Endothelial cell of umbilical vein (primary cell): Measurements from ENCODE around the gene ATP5ME. TPM values are rescaled to one million over a fixed set of nuclear protein-coding genes. Genes with fewer than 3 reads are reported as not detected.

Experiments used
- BruUV-seq: library from RNA; stranded (reverse); fragments of 400-500 nt; replicated peaks from 2 replicates; lab custom pipeline; 2021; lab: Mats Ljungman, UMichigan
- CTCF ChIA-PET: fragments of 300-600, 350-600 bp; sonication (Branson Sonifier 250); formaldehyde crosslinking; loops from one replicate; lab custom pipeline; 2021; ENCODE audit warnings: antibody characterized with exemption, inconsistent platforms; lab: Charles Lee
- POLR2A ChIA-PET: fragments of 300-600, 350-600 bp; sonication (Branson Sonifier 250); formaldehyde crosslinking; loops from one replicate; lab custom pipeline; 2021; ENCODE audit warnings: antibody characterized with exemption, inconsistent platforms; lab: Charles Lee
- DNase-seq: peaks from one replicate; pipeline ENCODE4 v3.0.0-alpha.2; 2011; ENCODE audit warnings: low read depth, low spot score
- FAIRE-seq: peaks from 2 replicates; lab custom pipeline; 2011; peaks lifted over from hg19 to GRCh38; lab: Jason Lieb, UNC
- H2AFZ ChIP-seq: 2 replicates; pipeline ENCODE4 v1.6.0; 2012; ENCODE audit warnings: low read depth, low read length, control low read depth, inconsistent platforms
- H3K27ac ChIP-seq: 2 replicates; pipeline ENCODE4 v1.5.1; 2011; ENCODE audit warnings: low read depth, mild to moderate bottlenecking, control low read depth, low read length, moderate library complexity; ENCODE audit not compliant: insufficient read depth
- H3K27me3 ChIP-seq, 2 experiments: 2 replicates each; pipeline versions ENCODE4 v1.6.0 to v1.6.1; 2011; ENCODE audit warnings: low read length in 2 of 2, mixed read lengths in 1 of 2; ENCODE audit not compliant: control insufficient read depth in 2 of 2, insufficient read depth in 2 of 2
- H3K36me3 ChIP-seq, 2 experiments: 2 replicates in 1 of 2; 3 replicates in 1 of 2; pipeline ENCODE4 v1.5.1; 2011; ENCODE audit warnings: low read length in 2 of 2, mild to moderate bottlenecking in 1 of 2, moderate library complexity in 1 of 2; ENCODE audit not compliant: control insufficient read depth in 2 of 2, insufficient read depth in 2 of 2; ENCODE audit errors: extremely low read depth in 1 of 2
- H3K4me1 ChIP-seq: 3 replicates; pipeline ENCODE4 v1.5.1; 2011; ENCODE audit warnings: mild to moderate bottlenecking, low read length; ENCODE audit not compliant: control insufficient read depth, insufficient read depth; ENCODE audit errors: extremely low read depth
- H3K4me2 ChIP-seq: 2 replicates; pipeline ENCODE4 v1.6.1; 2011; ENCODE audit warnings: low read length, control low read depth, mixed read lengths; ENCODE audit not compliant: insufficient read depth
- H3K4me3 ChIP-seq, 3 experiments: fragments of 200-600 bp in 1 of 3; sonication (generic), shearing (Covaris generic) in 1 of 3; replicated peaks in 1 of 3; 2 replicates each; pipeline ENCODE4 v1.5.1; 2011 to 2016; ENCODE audit warnings: control low read depth in 3 of 3, low read length in 3 of 3, mild to moderate bottlenecking in 2 of 3, inconsistent platforms in 1 of 3, low read depth in 1 of 3, moderate library complexity in 1 of 3; ENCODE audit not compliant: insufficient read depth in 1 of 3
- H3K79me2 ChIP-seq: 2 replicates; pipeline ENCODE4 v1.6.0; 2012; ENCODE audit warnings: low read length, inconsistent platforms; ENCODE audit not compliant: control insufficient read depth, insufficient read depth
- H3K9ac ChIP-seq: replicated peaks from 2 replicates; pipeline ENCODE3; 2011; ENCODE audit warnings: low read length, control low read depth; ENCODE audit not compliant: insufficient read depth; ENCODE audit errors: extremely low read depth
- H3K9me1 ChIP-seq: replicated peaks from 3 replicates; pipeline ENCODE4 v1.6.0; 2011; ENCODE audit warnings: mild to moderate bottlenecking, low read length; ENCODE audit not compliant: control insufficient read depth, insufficient read depth; ENCODE audit errors: extremely low read depth
- H3K9me3 ChIP-seq: replicated peaks from 2 replicates; pipeline ENCODE4 v1.5.1; 2012; ENCODE audit warnings: low read length, inconsistent platforms; ENCODE audit not compliant: control insufficient read depth, insufficient read depth
- H4K20me1 ChIP-seq: replicated peaks from 2 replicates; pipeline ENCODE3; 2011; ENCODE audit warnings: mild to moderate bottlenecking, low read length; ENCODE audit not compliant: control insufficient read depth, insufficient read depth; ENCODE audit errors: extremely low read depth
- CTCF ChIP-seq, 2 donors: IDR thresholded peaks; 1 replicate in 1 of 2; 2 replicates in 1 of 2; pipeline ENCODE4 v1.5.1; 2011; ENCODE audit warnings: low read length in 2 of 2, mild to moderate bottlenecking in 2 of 2, moderate library complexity in 2 of 2, control low read depth in 1 of 2, inconsistent platforms in 1 of 2, low read depth in 1 of 2; ENCODE audit not compliant: insufficient read depth in 1 of 2; ENCODE audit errors: extremely low read depth in 1 of 2
- EZH2 ChIP-seq: IDR thresholded peaks from 2 replicates; pipeline ENCODE4 v1.6.1; 2012; ENCODE audit warnings: borderline replicate concordance, low read depth, mild to moderate bottlenecking, moderate library complexity, low read length, inconsistent platforms; ENCODE audit not compliant: severe bottlenecking
- FOS ChIP-seq: IDR thresholded peaks from 2 replicates; pipeline ENCODE4 v1.6.1; 2011; ENCODE audit warnings: mild to moderate bottlenecking, low read length, moderate library complexity, borderline replicate concordance; ENCODE audit not compliant: insufficient read depth
- GATA2 ChIP-seq: IDR thresholded peaks from 2 replicates; pipeline ENCODE4 v1.7.0; 2011; ENCODE audit warnings: low read depth, mild to moderate bottlenecking, moderate library complexity, mixed read lengths, low read length; ENCODE audit not compliant: insufficient read length, insufficient read depth
- MAX ChIP-seq: IDR thresholded peaks from 2 replicates; pipeline ENCODE4 v1.6.1; 2011; ENCODE audit not compliant: insufficient read depth, insufficient read length
- MYC ChIP-seq: IDR thresholded peaks from one replicate; pipeline ENCODE4 v1.6.1; 2011; ENCODE audit warnings: mild to moderate bottlenecking, low read depth, low read length
- POLR2A ChIP-seq: IDR thresholded peaks from 2 replicates; pipeline ENCODE4 v1.6.1; 2012; ENCODE audit warnings: low read depth, mild to moderate bottlenecking, control low read depth, low read length
- POLR2AphosphoS5 ChIP-seq: IDR thresholded peaks from 2 replicates; pipeline ENCODE4 v1.6.1; 2012; ENCODE audit warnings: low read depth, mild to moderate bottlenecking, control low read depth, low read length, moderate library complexity; ENCODE audit not compliant: insufficient read depth
- dilution Hi-C: fragments of 300-500 bp; cut with MboI; formaldehyde crosslinking; loops from one replicate; pipeline ENCODE4 v1.15.0; 2019; ENCODE audit warnings: low sequenced_read_pairs; ENCODE audit not compliant: extremely low pct_ligation_motif_present
- intact Hi-C: fragments of 100-400 bp; cut with micrococcal nuclease; formaldehyde crosslinking; loops from one replicate; pipeline ENCODE4 v1.10.0; 2022
- polyA plus RNA-seq, 4 experiments: library from polyadenylated mRNA; depleted of rRNA in 3 of 4; stranded (reverse) in 3 of 4; unstranded in 1 of 4; fragments of >200 nt; gene quantifications; 2 replicates each; pipeline versions ENCODE4 v1.2.1 to v1.2.3, GENCODE V29; 2011 to 2012; ENCODE audit warnings: missing spikeins in 1 of 4
- total RNA-seq: library from RNA; stranded (reverse); gene quantifications from 2 replicates; pipeline ENCODE4 v1.2.3, GENCODE V29; 2021

Gene ATP5ME
- total and polyA plus RNA-seq, 2 donors (not counting 3 experiments of a cell fraction or from before 2014, with no cell fraction given) = 303 to 304 TPM

- no peak overlapping the region for H2AFZ ChIP-seq
- no peaks in the 10 kb centered on the region for H3K79me2 ChIP-seq
- CTCF ChIA-PET = no interaction called here
- no peak overlapping the region for H3K4me3 ChIP-seq
- H3K9me3 ChIP-seq = no peaks in the 10 kb centered on the region
- H3K9me1 ChIP-seq = no peaks in the 10 kb centered on the region
- no peaks in the 10 kb centered on the region for H3K36me3 ChIP-seq
- H3K4me2 ChIP-seq = no peak overlapping the region
- H4K20me1 ChIP-seq = no peaks in the 10 kb centered on the region
- dilution Hi-C loops = no loop called here
- FAIRE-seq = no peak
- BruUV-seq = no TSS peak
- no peak for DNase-seq
- intact Hi-C loops = no loop called here
- no peaks in the 10 kb centered on the region for H3K27me3 ChIP-seq
- no peaks in the 10 kb centered on the region for H3K4me1 ChIP-seq
- no peak for TF ChIP-seq CTCF (IDR thresholded peaks at IDR 0.05; ENCODE audit: extremely low read depth in 1 of 2, insufficient read depth in 1 of 2, low read depth in 1 of 2, low read length in 2 of 2)
- no peak for TF ChIP-seq FOS
- no peak for TF ChIP-seq GATA2
- TF ChIP-seq EZH2 = no peak
- no peak for TF ChIP-seq POLR2AphosphoS5
- POLR2A ChIA-PET = no interaction called here
- no peak overlapping the region for H3K9ac ChIP-seq
- H3K27ac ChIP-seq = no peak overlapping the region
Measured at GRCh38 chr4:632196-632790, 41.8 kb downstream of the ATP5ME start.

- no peak overlapping the region for H3K27ac ChIP-seq
- no peak for DNase-seq
- CTCF ChIA-PET = no interaction called here
- no peak overlapping the region for H3K4me2 ChIP-seq
- H2AFZ ChIP-seq = no peak overlapping the region
- POLR2A ChIA-PET = no interaction called here
- no peaks in the 10 kb centered on the region for H3K79me2 ChIP-seq
- H4K20me1 ChIP-seq = no peaks in the 10 kb centered on the region
- no peaks in the 10 kb centered on the region for H3K9me3 ChIP-seq
- no peak for TF ChIP-seq MAX
- TF ChIP-seq POLR2AphosphoS5 = no peak
- TF ChIP-seq POLR2A = no peak
- no peak for TF ChIP-seq FOS
- no peak for TF ChIP-seq MYC
- TF ChIP-seq GATA2 = no peak
- TF ChIP-seq CTCF (IDR thresholded peaks at IDR 0.05; ENCODE audit: extremely low read depth in 1 of 2, insufficient read depth in 1 of 2, low read depth in 1 of 2, low read length in 2 of 2) = no peak
- TF ChIP-seq EZH2 = no peak
- H3K27me3 ChIP-seq = no peaks in the 10 kb centered on the region
- no peaks in the 10 kb centered on the region for H3K9me1 ChIP-seq
- intact Hi-C loops (no loop called here), dilution Hi-C loops (no loop called here)
- FAIRE-seq = no peak
- no peaks in the 10 kb centered on the region for H3K36me3 ChIP-seq
- no peak overlapping the region for H3K9ac ChIP-seq
- no peak overlapping the region for H3K4me3 ChIP-seq
- BruUV-seq = no TSS peak
- no peaks in the 10 kb centered on the region for H3K4me1 ChIP-seq
Measured at GRCh38 chr4:630656-631055, 43.4 kb downstream of the ATP5ME start.
